ENCODE measurements around the gene ZNF516. TPM values are rescaled to one million over a fixed set of nuclear protein-coding genes. Genes with fewer than 3 reads are reported as not detected.
A peak's percentile ranks its signal among the peaks of the same experiment; 100 is the strongest.

ZNF516 gene
- total and polyA plus RNA-seq, 2 of the 13 experiments (the other 11 are each of a cell fraction or from before 2014, with no cell fraction given), result 16.6 to 18.7 TPM

DNA sequence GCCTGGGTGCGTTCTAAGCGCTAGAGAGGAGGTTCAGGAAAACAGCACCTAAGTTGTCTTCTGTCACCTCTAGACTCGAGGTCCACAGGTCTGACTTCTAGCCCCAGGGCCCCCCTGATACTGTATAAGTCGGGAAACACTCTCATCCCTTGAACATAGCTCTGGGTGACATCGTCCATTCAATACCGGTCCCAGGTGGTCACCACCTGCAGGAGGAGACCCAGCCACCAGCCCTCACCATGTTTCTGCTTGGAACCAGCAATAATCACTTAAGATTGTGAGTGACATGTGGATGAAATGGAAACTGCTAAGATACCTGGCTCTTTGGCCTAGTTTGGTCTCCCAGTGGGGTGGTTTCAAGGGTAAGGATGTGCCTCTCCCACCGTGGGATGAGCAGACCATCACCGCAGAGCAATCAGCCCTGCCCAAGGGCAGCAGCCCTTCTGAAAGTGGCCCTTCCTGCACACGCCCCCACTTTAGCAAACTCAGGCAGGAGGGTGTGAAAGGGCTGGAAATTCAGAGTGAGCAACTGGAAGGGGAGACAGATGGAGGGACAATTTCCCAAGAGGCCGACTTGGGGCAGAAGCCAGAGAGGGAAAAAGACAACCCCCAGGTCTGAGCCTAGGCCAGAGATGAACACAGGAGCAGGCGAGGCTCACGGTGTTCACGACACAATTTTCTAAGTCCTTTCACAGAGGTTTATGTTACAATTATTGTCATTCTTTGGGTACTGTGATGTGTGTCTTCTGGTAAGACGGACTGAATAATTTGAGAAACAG, 95.2 kb downstream of the ZNF516 start:
- Histone ChIP-seq H3K27ac (ENCODE audit: extremely low read length, insufficient read depth, low read length) (no peak overlapping the region), H3K36me3 (replicated peaks in 1 of 2; ENCODE audit: control insufficient read depth in 1 of 2, insufficient read depth in 2 of 2, low read length in 2 of 2) (peaks cover 5 to 35% of the 10 kb centered on the region in 2 experiments), H3K27me3 (ENCODE audit: control insufficient read depth in 1 of 2, insufficient read depth in 2 of 2, low read length in 2 of 2) (no peaks in the 10 kb centered on the region), H2AFZ (ENCODE audit: low read length) (no peak overlapping the region), H3K9ac (ENCODE audit: insufficient read depth, low read depth, low read length) (no peak overlapping the region), H4K20me1 (ENCODE audit: insufficient read depth, low read length) (peaks cover 75% of the 10 kb centered on the region), H3K79me2 (ENCODE audit: insufficient read depth, low read length) (peaks cover 50% of the 10 kb centered on the region), H3K9me3 (ENCODE audit: low read length) (no peaks in the 10 kb centered on the region), H3K4me2 (ENCODE audit: low read depth, low read length) (no peak overlapping the region), H3K4me1 (ENCODE audit: insufficient read depth, low read length) (peaks cover 9% of the 10 kb centered on the region; the same call in 1 of the 2 replicates), H3K4me3 (replicated peaks in 1 of 3; ENCODE audit: insufficient read depth in 1 of 3, low read depth in 2 of 3, low read length in 3 of 3) (no peak overlapping the region)
- intact Hi-C loops (cut with micrococcal nuclease; ENCODE audit: unreplicated experiment) (loop anchor here (1.0 to 10.0 kb wide), 3 partner anchors 95 to 309 kb away; partner anchors contain the start of gene ZNF516), in situ Hi-C loops (cut with HindIII; ENCODE audit: extremely low pct_ligation_motif_present, low pct_unique_long_range_greater_than_20kb) (loop anchor here (5.0 kb wide), 1 partner anchor 287 kb away; no protein-coding TSS in a partner anchor)
- ChIA-PET CTCF (ENCODE audit: low intra/inter-chr PET ratio, low total read pairs) (interaction anchor here (1.2 to 2.0 kb wide), 4 partner anchors 283 to 310 kb away, joined by 3 to 17 read pairs (median 10); no protein-coding TSS in a partner anchor), POLR2A (no interaction called here)
- no peak for FAIRE-seq
- WGBS (ENCODE audit: low lambda C conversion rate), result 88% methylated on average over 12 of the region's 14 CpGs
- TF ChIP-seq ZC3H13 (CRISPR knock-in tag; IDR thresholded peaks at IDR 0.05) (no peak), ZNF816 (CRISPR knock-in tag; IDR thresholded peaks at IDR 0.05; ENCODE audit: borderline replicate concordance) (no peak), ZBTB3 (CRISPR knock-in tag; IDR thresholded peaks at IDR 0.05; ENCODE audit: borderline replicate concordance, low read depth) (no peak), CENPX (CRISPR knock-in tag; IDR thresholded peaks at IDR 0.05) (no peak), ZNF788 (CRISPR knock-in tag; IDR thresholded peaks at IDR 0.05; ENCODE audit: borderline replicate concordance) (no peak), TEAD3 (CRISPR knock-in tag; optimal IDR thresholded peaks at IDR 0.05; ENCODE audit: borderline replicate concordance) (no peak), MEIS1 (CRISPR knock-in tag; IDR thresholded peaks at IDR 0.05; ENCODE audit: borderline replicate concordance) (no peak), BCL6 (CRISPR knock-in tag; IDR thresholded peaks at IDR 0.05) (no peak)
- TF ChIP-seq, protein P1, sequence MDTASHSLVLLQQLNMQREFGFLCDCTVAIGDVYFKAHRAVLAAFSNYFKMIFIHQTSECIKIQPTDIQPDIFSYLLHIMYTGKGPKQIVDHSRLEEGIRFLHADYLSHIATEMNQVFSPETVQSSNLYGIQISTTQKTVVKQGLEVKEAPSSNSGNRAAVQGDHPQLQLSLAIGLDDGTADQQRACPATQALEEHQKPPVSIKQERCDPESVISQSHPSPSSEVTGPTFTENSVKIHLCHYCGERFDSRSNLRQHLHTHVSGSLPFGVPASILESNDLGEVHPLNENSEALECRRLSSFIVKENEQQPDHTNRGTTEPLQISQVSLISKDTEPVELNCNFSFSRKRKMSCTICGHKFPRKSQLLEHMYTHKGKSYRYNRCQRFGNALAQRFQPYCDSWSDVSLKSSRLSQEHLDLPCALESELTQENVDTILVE (CRISPR knock-in tag; IDR thresholded peaks at IDR 0.05), result no peak
- TF ChIP-seq, protein P2, sequence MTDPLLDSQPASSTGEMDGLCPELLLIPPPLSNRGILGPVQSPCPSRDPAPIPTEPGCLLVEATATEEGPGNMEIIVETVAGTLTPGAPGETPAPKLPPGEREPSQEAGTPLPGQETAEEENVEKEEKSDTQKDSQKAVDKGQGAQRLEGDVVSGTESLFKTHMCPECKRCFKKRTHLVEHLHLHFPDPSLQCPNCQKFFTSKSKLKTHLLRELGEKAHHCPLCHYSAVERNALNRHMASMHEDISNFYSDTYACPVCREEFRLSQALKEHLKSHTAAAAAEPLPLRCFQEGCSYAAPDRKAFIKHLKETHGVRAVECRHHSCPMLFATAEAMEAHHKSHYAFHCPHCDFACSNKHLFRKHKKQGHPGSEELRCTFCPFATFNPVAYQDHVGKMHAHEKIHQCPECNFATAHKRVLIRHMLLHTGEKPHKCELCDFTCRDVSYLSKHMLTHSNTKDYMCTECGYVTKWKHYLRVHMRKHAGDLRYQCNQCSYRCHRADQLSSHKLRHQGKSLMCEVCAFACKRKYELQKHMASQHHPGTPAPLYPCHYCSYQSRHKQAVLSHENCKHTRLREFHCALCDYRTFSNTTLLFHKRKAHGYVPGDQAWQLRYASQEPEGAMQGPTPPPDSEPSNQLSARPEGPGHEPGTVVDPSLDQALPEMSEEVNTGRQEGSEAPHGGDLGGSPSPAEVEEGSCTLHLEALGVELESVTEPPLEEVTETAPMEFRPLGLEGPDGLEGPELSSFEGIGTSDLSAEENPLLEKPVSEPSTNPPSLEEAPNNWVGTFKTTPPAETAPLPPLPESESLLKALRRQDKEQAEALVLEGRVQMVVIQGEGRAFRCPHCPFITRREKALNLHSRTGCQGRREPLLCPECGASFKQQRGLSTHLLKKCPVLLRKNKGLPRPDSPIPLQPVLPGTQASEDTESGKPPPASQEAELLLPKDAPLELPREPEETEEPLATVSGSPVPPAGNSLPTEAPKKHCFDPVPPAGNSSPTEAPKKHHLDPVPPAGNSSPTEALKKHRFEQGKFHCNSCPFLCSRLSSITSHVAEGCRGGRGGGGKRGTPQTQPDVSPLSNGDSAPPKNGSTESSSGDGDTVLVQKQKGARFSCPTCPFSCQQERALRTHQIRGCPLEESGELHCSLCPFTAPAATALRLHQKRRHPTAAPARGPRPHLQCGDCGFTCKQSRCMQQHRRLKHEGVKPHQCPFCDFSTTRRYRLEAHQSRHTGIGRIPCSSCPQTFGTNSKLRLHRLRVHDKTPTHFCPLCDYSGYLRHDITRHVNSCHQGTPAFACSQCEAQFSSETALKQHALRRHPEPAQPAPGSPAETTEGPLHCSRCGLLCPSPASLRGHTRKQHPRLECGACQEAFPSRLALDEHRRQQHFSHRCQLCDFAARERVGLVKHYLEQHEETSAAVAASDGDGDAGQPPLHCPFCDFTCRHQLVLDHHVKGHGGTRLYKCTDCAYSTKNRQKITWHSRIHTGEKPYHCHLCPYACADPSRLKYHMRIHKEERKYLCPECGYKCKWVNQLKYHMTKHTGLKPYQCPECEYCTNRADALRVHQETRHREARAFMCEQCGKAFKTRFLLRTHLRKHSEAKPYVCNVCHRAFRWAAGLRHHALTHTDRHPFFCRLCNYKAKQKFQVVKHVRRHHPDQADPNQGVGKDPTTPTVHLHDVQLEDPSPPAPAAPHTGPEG (CRISPR knock-in tag; IDR thresholded peaks at IDR 0.05), result no peak
- ATAC-seq, result peak; percentile 40; the same call in 2 of the 3 replicates
- BruUV-seq (replicated peaks), result no TSS peak
- no peak for DNase-seq (ENCODE audit: low spot score)
